Suprapubic skin (tissue), 3 donors: ENCODE data around the gene LLGL2.

Experiments used
- EP300 ChIP-seq: sonication (generic); formaldehyde crosslinking; IDR thresholded peaks from one replicate; pipeline ENCODE4 v1.6.1; 2017; ENCODE audit warnings: antibody characterized with exemption
- POLR2A ChIP-seq, 2 donors: fragments of 450-650 bp; IDR thresholded peaks; one replicate each; pipeline ENCODE4 v1.6.1; 2017; ENCODE audit warnings: antibody characterized with exemption in 2 of 2, mild to moderate bottlenecking in 2 of 2, moderate library complexity in 2 of 2
- TF ChIP-seq, protein P1 (sequence below), 2 donors: fragments of 200-600 bp in 1 of 2; fragments of 450-650 bp in 1 of 2; sonication (generic) in 1 of 2; IDR thresholded peaks; one replicate each; pipeline ENCODE4 v1.5.1; 2016 to 2019; ENCODE audit warnings: antibody characterized with exemption in 2 of 2, mild to moderate bottlenecking in 1 of 2, moderate library complexity in 1 of 2

DNA sequence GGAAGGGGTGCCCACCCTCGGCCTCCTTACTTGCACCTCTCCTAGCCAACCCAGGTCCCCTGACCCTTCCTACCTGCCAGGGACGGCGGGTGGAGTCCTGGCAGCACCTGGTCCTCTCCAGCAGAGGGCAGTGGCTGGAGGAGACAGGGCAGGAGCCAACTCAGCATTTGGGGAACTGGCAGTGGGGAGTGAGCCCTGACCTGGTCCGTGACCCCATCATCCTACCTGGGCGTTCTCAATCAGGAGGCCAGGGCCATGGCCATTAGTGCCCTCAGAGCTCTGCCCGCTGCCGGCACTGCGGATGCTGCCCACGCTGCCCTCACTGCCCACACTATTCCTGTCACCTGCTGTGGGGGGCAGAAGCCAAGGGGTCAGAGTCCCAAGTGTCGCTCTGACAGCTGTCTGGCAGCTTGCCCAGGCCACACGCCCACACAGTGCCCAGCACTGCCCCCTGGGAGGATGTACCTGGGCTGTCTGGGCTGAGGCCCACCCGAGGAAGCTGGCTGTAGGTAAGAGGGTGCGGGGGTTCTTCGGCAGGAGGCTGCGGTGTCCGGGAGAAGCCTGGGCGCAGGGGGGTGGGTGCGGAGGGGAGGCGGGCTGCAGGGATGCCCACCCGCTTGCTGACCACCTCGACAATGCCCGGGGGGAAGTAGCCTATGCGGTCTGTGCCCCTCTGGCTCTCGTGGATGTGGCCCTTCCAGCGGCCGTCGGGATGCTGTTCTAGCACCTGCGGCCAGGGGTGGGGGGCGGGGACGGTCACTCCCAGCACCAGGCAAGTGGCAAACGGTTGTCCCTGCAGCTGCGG, 20.9 kb upstream of the LLGL2 start:
- TF ChIP-seq, protein P1, sequence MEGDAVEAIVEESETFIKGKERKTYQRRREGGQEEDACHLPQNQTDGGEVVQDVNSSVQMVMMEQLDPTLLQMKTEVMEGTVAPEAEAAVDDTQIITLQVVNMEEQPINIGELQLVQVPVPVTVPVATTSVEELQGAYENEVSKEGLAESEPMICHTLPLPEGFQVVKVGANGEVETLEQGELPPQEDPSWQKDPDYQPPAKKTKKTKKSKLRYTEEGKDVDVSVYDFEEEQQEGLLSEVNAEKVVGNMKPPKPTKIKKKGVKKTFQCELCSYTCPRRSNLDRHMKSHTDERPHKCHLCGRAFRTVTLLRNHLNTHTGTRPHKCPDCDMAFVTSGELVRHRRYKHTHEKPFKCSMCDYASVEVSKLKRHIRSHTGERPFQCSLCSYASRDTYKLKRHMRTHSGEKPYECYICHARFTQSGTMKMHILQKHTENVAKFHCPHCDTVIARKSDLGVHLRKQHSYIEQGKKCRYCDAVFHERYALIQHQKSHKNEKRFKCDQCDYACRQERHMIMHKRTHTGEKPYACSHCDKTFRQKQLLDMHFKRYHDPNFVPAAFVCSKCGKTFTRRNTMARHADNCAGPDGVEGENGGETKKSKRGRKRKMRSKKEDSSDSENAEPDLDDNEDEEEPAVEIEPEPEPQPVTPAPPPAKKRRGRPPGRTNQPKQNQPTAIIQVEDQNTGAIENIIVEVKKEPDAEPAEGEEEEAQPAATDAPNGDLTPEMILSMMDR (IDR thresholded peaks at IDR 0.05): peak in 1 of 2 donors; percentile 60
- TF ChIP-seq POLR2A (IDR thresholded peaks at IDR 0.05) (no peak), EP300 (no peak)
